AG10803 (cell line): Measurements from ENCODE around the gene CA10.

Source experiments
- DNase-seq: peaks from one replicate; pipeline ENCODE4 v3.0.0; 2010; ENCODE audit warnings: low read depth
- H3K4me3 ChIP-seq: 2 replicates; pipeline ENCODE4 v1.5.1; 2011; ENCODE audit warnings: mild to moderate bottlenecking, low read length, control low read depth
- CTCF ChIP-seq: conservative IDR thresholded peaks from 2 replicates; pipeline ENCODE4 v1.5.1; 2011; ENCODE audit warnings: mild to moderate bottlenecking, low read length, control low read depth, inconsistent platforms

CA10 gene

GRCh38 chr17:51610834-51611233, 547.7 kb downstream of the CA10 start:
- H3K4me3 ChIP-seq: no peak overlapping the region
- TF ChIP-seq CTCF: no peak
- DNase-seq: no peak

GRCh38 chr17:51610155-51610554, 548.4 kb downstream of the CA10 start:
- TF ChIP-seq CTCF: no peak
- no peak overlapping the region for H3K4me3 ChIP-seq
- DNase-seq: no peak

GRCh38 chr17:51608251-51608933, 550.1 kb downstream of the CA10 start:
- H3K4me3 ChIP-seq: no peak overlapping the region
- TF ChIP-seq CTCF: no peak
- no peak for DNase-seq

- no peak for DNase-seq
- H3K4me3 ChIP-seq: no peak overlapping the region
- TF ChIP-seq CTCF: no peak
Measured at GRCh38 chr17:51607512-51607911, 551.0 kb downstream of the CA10 start.

GRCh38 chr17:51604299-51605020, 554.1 kb downstream of the CA10 start:
- no peak for DNase-seq
- TF ChIP-seq CTCF: no peak
- no peak overlapping the region for H3K4me3 ChIP-seq

- no peak for DNase-seq
- no peak for TF ChIP-seq CTCF
- no peak overlapping the region for H3K4me3 ChIP-seq
Measured at GRCh38 chr17:51601622-51602261, 556.8 kb downstream of the CA10 start.
